ENCODE measurements around the gene PIK3C3. TPM values are rescaled to one million over a fixed set of nuclear protein-coding genes. Genes with fewer than 3 reads are reported as not detected.

The PIK3C3 gene
- polyA plus RNA-seq, 1 of the 3 experiments (the other 2 are of a cell fraction): 26.9 TPM

GRCh38 chr18:42032447-42032846, 77.4 kb downstream of the PIK3C3 start (continued):
- TF ChIP-seq ZBTB33 (IDR thresholded peaks at IDR 0.05; ENCODE audit: borderline replicate concordance, low read depth) (no peak), YY1 (IDR thresholded peaks at IDR 0.05; ENCODE audit: low read depth) (no peak), MEF2A (IDR thresholded peaks at IDR 0.05; ENCODE audit: borderline replicate concordance, low read depth) (no peak), JUND (IDR thresholded peaks at IDR 0.05) (no peak)

GRCh38 chr18:42033137-42033810, 78.2 kb downstream of the PIK3C3 start:
- no peak overlapping the region for H3K9ac ChIP-seq
- H3K27ac ChIP-seq (ENCODE audit: low read depth in 2 of 2, low read length in 1 of 2): no peak overlapping the region
- ChIA-PET CTCF (interaction anchor here (1.0 kb wide), 1 partner anchor 20 kb away, joined by 3 read pairs; no protein-coding TSS in a partner anchor), POLR2A (no interaction called here)
- H3K79me2 ChIP-seq (ENCODE audit: insufficient read depth): no peaks in the 10 kb centered on the region
- H3K4me3 ChIP-seq (ENCODE audit: low read depth in 2 of 2, low read length in 1 of 2): no peak overlapping the region
- no peak for TF ChIP-seq EP300 (IDR thresholded peaks at IDR 0.05; ENCODE audit: borderline replicate concordance in 1 of 2, low read depth in 1 of 2, low read length in 1 of 2)
- no peak for TF ChIP-seq SMC3 (IDR thresholded peaks at IDR 0.05; ENCODE audit: low read depth, low read length)
- TF ChIP-seq MXI1 (IDR thresholded peaks at IDR 0.05; ENCODE audit: low read depth, low read length): no peak
- no peak for TF ChIP-seq YY1 (IDR thresholded peaks at IDR 0.05; ENCODE audit: low read depth)
- TF ChIP-seq GABPA (IDR thresholded peaks at IDR 0.05; ENCODE audit: low read depth): no peak
- no peak for TF ChIP-seq MAX (IDR thresholded peaks at IDR 0.05; ENCODE audit: low read depth)
- no peak for TF ChIP-seq RAD21 (IDR thresholded peaks at IDR 0.05; ENCODE audit: low read length)
- TF ChIP-seq NFIC (IDR thresholded peaks at IDR 0.05; ENCODE audit: borderline replicate concordance): no peak
- TF ChIP-seq FOXJ3 (CRISPR knock-in tag; IDR thresholded peaks at IDR 0.05): no peak
- no peak for TF ChIP-seq ZBTB33 (IDR thresholded peaks at IDR 0.05; ENCODE audit: borderline replicate concordance, low read depth)
- TF ChIP-seq TEAD4 (IDR thresholded peaks at IDR 0.05; ENCODE audit: borderline replicate concordance, insufficient read depth): no peak
- no peak for TF ChIP-seq RCOR1 (IDR thresholded peaks at IDR 0.05; ENCODE audit: low read length)
- TF ChIP-seq TCF12 (IDR thresholded peaks at IDR 0.05): no peak
- H3K9me2 ChIP-seq: no peaks in the 10 kb centered on the region
- peaks cover 0 to 4% of the 10 kb centered on the region in 2 experiments; a peak in 1 of 4 replicates for H3K4me1 ChIP-seq (ENCODE audit: control insufficient read depth in 1 of 2, insufficient read depth in 2 of 2, low read depth in 1 of 2, low read length in 1 of 2)
- H2AFZ ChIP-seq (ENCODE audit: low read depth): no peak overlapping the region
- H4K20me1 ChIP-seq (ENCODE audit: insufficient read depth): no peaks in the 10 kb centered on the region
- DNase-seq: no peak
- peaks cover 78 to 88% of the 10 kb centered on the region in 2 experiments for H3K36me3 ChIP-seq (replicated peaks in 1 of 2; ENCODE audit: control insufficient read depth in 1 of 2, insufficient read depth in 2 of 2, low read length in 1 of 2)
- 91% methylated on average over 1 of the region's 1 CpG for WGBS (ENCODE audit: low lambda C conversion rate)
- H3F3A ChIP-seq (replicated peaks; ENCODE audit: insufficient read depth): peaks cover 8% of the 10 kb centered on the region
- H3K9me3 ChIP-seq: no peaks in the 10 kb centered on the region
- H3K4me2 ChIP-seq: no peak overlapping the region
- no peaks in the 10 kb centered on the region for H3K27me3 ChIP-seq (ENCODE audit: insufficient read depth)

Measured in SK-N-SH (cell line).